NK-92 (cell line): ENCODE data around the gene SMIM14.
"Not testable (repeated sequence)": the region's sequence is repeated elsewhere in the genome, so short reads cannot be mapped to it uniquely, and the experiment has no call there.

Source experiments
- DNase-seq: peaks from one replicate; lab custom pipeline; 2025; ENCODE audit not compliant: unreplicated experiment; lab: John Stamatoyannopoulos, UW

Gene SMIM14

GRCh38 chr4:39648213-39648612 lies 9.5 kb upstream of the SMIM14 start:
- DNase-seq, result no peak

GRCh38 chr4:39642885-39643552 lies 4.4 kb upstream of the SMIM14 start:
- no peak for DNase-seq

- DNase-seq, result no peak
Measured at GRCh38 chr4:39641451-39641850, 2.8 kb upstream of the SMIM14 start.

- DNase-seq, result no peak
Measured at GRCh38 chr4:39637586-39638353, 895 bp downstream of the SMIM14 start.

- no peak for DNase-seq
Measured at GRCh38 chr4:39637221-39637585, 1.5 kb downstream of the SMIM14 start.

- no peak for DNase-seq
Measured at GRCh38 chr4:39636531-39637184, 2.0 kb downstream of the SMIM14 start.

GRCh38 chr4:39635023-39635422 lies 3.6 kb downstream of the SMIM14 start:
- DNase-seq, result no peak

GRCh38 chr4:39631700-39632079 lies 7.0 kb downstream of the SMIM14 start:
- DNase-seq, result no peak

- DNase-seq, result no peak
Measured at GRCh38 chr4:39627413-39627812, 11.3 kb downstream of the SMIM14 start.

- no peak for DNase-seq
Measured at GRCh38 chr4:39626913-39627312, 11.8 kb downstream of the SMIM14 start.

GRCh38 chr4:39626261-39626660 lies 12.4 kb downstream of the SMIM14 start:
- no peak for DNase-seq

GRCh38 chr4:39621582-39621981 lies 17.1 kb downstream of the SMIM14 start:
- DNase-seq, result no peak

- no peak for DNase-seq
Measured at GRCh38 chr4:39620551-39621313, 17.9 kb downstream of the SMIM14 start.

GRCh38 chr4:39617534-39617933 lies 21.1 kb downstream of the SMIM14 start:
- DNase-seq, result no peak

- DNase-seq, result no peak
Measured at GRCh38 chr4:39616651-39617050, 22.0 kb downstream of the SMIM14 start.

GRCh38 chr4:39616112-39616511 lies 22.6 kb downstream of the SMIM14 start:
- not testable (repeated sequence) for DNase-seq

- no peak for DNase-seq
Measured at GRCh38 chr4:39614487-39615162, 24.0 kb downstream of the SMIM14 start.

GRCh38 chr4:39613093-39613656 lies 25.5 kb downstream of the SMIM14 start:
- DNase-seq, result no peak

GRCh38 chr4:39609454-39609931 lies 29.2 kb downstream of the SMIM14 start:
- DNase-seq, result no peak

- DNase-seq, result no peak
Measured at GRCh38 chr4:39608451-39608850, 30.2 kb downstream of the SMIM14 start.
